Fibroblast of lung (primary cell): Measurements from ENCODE around the gene POC1B.

Experiments
- CTCF ChIP-seq, 2 donors: IDR thresholded peaks in 1 of 2; conservative IDR thresholded peaks in 1 of 2; 1 replicate in 1 of 2; 2 replicates in 1 of 2; pipeline ENCODE4 v1.5.1; 2011 to 2012; ENCODE audit warnings: low read length in 2 of 2, control low read depth in 1 of 2, inconsistent platforms in 1 of 2, low read depth in 1 of 2, mild to moderate bottlenecking in 1 of 2
- EZH2 ChIP-seq: IDR thresholded peaks from 2 replicates; pipeline ENCODE4 v1.5.1; 2012; ENCODE audit warnings: low read length, control low read depth, mild to moderate bottlenecking; ENCODE audit errors: missing control alignments

- TF ChIP-seq CTCF (conservative IDR thresholded peaks at IDR 0.05 in 1 of 2, IDR thresholded peaks at IDR 0.05 in 1 of 2; ENCODE audit: low read depth in 1 of 2, low read length in 2 of 2), result no peak
- no peak for TF ChIP-seq EZH2
Observed at GRCh38 chr12:89490922-89491321, 34.9 kb downstream of the POC1B start.
